NCI-H524 treated with DMSO at 0.1 percent for 48 hours (cell line): ENCODE results near the gene MOSMO.

Experiments used
- DNase-seq: peaks from one replicate; lab custom pipeline; 2025; lab: John Stamatoyannopoulos, UW

MOSMO gene

GRCh38 chr16:22050963-22051362 lies 43.1 kb downstream of the MOSMO start:
- DNase-seq = no peak

- DNase-seq = no peak
Observed at GRCh38 chr16:22052980-22053379, 45.1 kb downstream of the MOSMO start.

- DNase-seq = no peak
Observed at GRCh38 chr16:22053921-22054341, 46.0 kb downstream of the MOSMO start.

- DNase-seq = no peak
Observed at GRCh38 chr16:22054847-22055590, 47.1 kb downstream of the MOSMO start.

DNA sequence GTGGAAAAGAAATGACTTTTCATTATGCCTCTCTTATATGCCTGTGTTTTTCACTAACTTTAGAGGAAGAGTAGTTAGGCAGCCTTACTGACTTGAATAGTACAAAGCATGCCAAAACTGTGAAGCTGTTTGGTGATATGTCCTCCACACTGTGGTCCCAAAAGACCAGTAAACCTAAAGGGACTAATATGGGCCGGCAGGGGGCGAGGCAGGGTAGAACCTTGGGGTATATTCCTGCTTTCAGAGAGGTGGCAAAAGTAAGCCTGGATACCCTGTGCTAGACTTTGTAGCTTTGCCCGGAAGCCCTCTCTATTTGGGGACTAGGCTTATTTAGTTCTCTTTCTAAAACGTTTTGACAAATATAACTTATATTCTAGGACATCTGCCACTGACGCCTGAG lies 48.0 kb downstream of the MOSMO start:
- DNase-seq = no peak

- peak; percentile 77 for DNase-seq
Observed at GRCh38 chr16:22063888-22064467, 56.1 kb downstream of the MOSMO start.

- DNase-seq = no peak
Observed at GRCh38 chr16:22065252-22065651, 57.3 kb downstream of the MOSMO start.

DNA sequence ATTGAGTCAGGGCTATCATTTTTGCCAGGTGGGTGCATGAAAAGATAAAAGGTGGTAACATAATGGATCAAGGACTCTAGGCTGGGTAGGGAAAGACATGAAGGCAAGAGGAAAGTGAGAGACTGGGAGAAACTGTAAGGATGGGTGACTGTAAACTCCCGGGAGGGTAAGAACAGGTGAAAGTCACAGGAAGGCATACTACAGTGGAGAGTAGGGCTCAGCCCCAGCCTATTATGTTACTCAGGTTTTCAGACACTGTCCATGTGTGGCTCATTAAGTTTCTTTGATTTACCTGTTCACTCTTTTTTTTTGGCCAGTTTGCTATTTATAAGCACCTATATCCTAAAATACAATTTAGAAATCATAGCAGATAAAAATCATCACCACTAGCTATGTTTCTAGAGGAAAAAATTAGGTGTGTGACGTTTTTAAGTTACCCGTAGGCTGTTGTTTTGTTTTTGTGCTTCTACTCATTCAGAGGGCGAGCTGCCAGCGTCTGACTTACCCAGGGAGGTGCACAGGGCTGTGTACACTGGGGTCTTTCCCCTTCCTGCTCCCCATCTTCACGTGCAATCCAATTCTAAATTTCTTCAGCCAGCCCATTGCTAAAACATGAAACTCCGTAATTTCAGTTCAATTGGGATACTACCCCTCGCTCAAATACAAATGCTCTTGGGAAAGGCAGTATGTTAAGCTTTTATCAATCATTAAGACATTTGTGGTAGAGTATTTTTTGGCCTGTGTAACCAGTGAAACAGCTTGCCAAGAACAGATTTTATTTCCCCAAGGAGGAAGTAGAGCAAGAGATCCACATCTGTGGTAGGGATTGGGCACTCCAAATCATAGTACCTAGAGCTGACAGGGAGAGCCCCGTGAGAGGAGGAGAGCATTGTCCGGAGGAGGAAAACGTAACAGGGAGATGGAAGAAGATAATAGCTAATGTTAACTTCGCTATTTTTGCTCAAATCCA lies 62.7 kb downstream of the MOSMO start:
- DNase-seq = no peak

- no peak for DNase-seq
Observed at GRCh38 chr16:22071331-22071910, 63.5 kb downstream of the MOSMO start.

DNA sequence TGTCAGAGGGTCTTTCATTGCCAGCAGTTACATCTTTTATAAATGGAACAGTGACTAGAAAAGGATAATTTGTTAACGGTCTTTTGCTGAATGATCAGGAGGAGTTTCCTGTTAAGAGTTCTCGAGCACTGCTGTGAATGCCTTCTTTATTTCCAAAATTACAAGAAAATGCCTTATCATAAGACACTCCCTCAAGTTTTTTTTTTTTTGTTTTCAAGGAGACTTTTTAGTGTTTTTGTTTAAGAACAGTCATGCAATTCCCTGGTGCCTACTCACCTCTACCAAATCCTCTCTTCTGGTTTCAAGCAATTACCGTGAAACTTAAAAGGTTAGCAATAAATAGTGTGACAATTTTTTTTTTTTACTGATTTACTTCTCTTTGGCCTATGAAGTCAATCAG lies 65.4 kb downstream of the MOSMO start:
- DNase-seq = no peak

DNA sequence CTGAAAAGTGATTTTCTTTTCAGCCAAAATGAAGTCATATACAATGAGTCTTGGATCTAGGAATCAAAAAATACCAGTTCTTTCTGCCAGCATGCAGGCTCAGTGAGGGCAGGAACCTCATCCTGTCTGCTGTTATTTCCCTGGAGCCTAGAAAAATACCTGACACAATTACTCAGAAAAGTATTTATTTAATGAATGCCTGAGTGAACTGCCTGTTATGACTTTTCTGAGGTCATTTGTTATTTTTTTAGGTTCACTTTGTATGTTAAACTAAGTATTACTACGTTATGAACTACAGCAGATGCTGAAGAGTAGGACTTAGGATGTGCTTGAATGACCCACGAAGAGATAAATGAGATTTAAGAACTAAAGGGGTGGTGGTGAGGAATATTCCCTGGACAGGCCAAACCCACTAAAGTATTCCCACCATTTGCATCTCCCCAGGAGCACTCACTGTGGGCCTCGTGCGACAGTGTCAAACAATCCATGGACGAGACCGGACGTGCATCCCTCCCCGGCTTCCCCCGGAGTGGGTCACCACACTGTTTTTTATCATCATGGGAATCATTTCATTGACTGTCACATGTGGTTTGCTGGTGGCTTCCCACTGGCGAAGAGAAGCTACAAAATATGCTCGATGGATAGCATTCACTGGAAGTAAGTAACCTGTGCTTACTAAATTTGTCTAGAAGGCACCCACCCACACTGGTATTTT lies 67.3 kb downstream of the MOSMO start:
- DNase-seq = no peak

GRCh38 chr16:22075776-22076175 lies 67.9 kb downstream of the MOSMO start:
- no peak for DNase-seq

GRCh38 chr16:22077700-22078313 lies 69.9 kb downstream of the MOSMO start:
- DNase-seq = peak; percentile 30

DNA sequence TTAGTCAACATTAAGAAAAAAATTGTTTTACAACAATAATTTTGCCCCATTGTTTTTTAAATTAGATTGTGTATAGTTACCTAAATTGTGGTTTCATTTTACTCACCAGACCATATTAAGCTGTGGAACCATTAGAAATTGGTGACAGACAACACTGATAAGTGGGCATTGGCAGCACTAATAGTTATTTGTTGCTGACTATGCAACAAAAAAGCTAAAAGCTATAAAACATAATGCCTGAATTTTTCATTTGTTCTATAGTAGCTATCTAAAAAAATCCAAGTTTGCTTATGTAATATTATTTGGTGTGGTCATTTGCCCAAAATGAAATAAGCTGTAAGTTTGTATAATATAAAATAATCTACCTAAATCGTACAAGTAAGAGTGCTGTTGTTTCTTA lies 70.7 kb downstream of the MOSMO start:
- no peak for DNase-seq

DNA sequence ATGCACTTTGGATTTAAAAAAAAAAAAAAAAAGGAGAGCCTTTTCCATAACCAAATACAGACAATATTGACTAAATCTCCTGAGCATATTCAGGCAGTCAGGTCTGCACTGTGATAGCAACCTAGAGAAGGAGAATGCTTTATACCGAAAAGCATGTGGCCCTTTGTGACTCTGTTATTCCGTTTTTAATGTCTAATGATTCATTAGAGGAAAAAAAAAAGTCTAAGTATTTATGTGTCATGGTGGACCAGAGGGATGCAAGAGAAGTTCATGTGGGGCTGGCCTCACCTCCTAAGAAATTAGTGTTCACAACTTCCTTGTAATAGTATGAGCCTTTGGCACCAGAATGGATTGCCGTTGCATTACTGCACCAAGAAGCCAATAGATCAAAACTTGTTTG lies 73.1 kb downstream of the MOSMO start:
- no peak for DNase-seq

- no peak for DNase-seq
Observed at GRCh38 chr16:22086440-22086839, 78.5 kb downstream of the MOSMO start.

- DNase-seq = no peak
Observed at GRCh38 chr16:22088642-22089041, 80.7 kb downstream of the MOSMO start.

DNA sequence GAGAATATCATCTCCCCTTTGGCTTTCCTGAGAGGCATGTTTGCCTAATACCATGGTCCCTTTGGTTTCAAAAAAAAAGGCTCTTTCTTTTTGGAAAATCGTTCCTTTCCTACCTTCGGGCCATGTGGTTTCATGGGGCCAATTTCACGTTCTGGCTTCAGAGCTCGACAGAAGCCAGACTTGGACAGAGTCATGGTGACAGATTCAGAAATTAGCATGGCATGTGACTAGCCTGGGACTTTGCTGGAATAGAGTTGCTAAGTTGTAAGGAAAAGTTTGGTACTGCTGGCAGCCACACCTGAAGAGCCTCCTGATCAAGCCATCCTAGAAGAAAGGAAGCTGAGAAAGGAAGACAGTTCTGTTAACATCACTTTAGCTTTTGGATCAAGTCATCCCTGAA lies 82.0 kb downstream of the MOSMO start:
- DNase-seq = no peak

DNA sequence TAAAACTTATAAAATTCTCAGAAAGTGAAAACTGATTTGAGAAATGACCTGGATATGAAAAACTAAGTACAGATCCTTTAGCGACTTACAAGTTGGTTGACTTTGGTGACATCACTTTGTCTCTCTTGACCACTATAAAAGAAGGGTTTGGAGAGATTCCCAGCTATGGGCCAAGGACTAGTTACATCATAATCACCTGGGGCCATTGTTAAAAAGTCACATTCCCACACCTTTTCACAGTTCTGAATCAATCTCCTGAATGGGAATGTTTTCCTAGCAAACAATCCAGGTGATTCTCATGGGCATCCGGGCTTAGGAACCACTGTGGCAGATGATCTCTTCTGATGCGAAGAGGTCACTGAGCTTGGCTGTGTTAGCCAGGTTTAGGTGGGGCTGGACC lies 83.8 kb downstream of the MOSMO start:
- no peak for DNase-seq

GRCh38 chr16:22092143-22092933 lies 84.4 kb downstream of the MOSMO start, which contains the start of gene VWA3A:
VWA3A (plus strand) TSS chr16:22092541; CDS start chr16:22092638, 97 bp downstream.
- DNase-seq = no peak
